Osteoblast (primary cell): ENCODE measurements around the gene ATP6V1B1. TPM values are rescaled to one million over a fixed set of nuclear protein-coding genes. Genes with fewer than 3 reads are reported as not detected.
A peak's percentile ranks its signal among the peaks of the same experiment; 100 is the strongest.
"Not testable (repeated sequence)": the region's sequence is repeated elsewhere in the genome, so short reads cannot be mapped to it uniquely, and the experiment has no call there.

Source experiments
- DNase-seq: peaks from one replicate; pipeline ENCODE4 v3.0.0; 2011; ENCODE audit warnings: low spot score, mixed read lengths; ENCODE audit not compliant: insufficient read length; ENCODE audit errors: missing footprints
- H2AFZ ChIP-seq: 2 replicates; pipeline ENCODE4 v1.6.0; 2011; ENCODE audit warnings: mild to moderate bottlenecking, low read length
- H3K27ac ChIP-seq: 2 replicates; pipeline ENCODE4 v1.5.1; 2011; ENCODE audit warnings: mild to moderate bottlenecking, low read depth, low read length, moderate library complexity
- H3K27me3 ChIP-seq: 2 replicates; pipeline ENCODE4 v1.6.0; 2012; ENCODE audit warnings: mild to moderate bottlenecking, control low read depth, inconsistent platforms, low read length, moderate library complexity; ENCODE audit not compliant: insufficient read depth
- H3K36me3 ChIP-seq: 2 replicates; pipeline ENCODE4 v1.5.1; 2011; ENCODE audit warnings: mild to moderate bottlenecking, low read length, control low read depth, moderate library complexity; ENCODE audit not compliant: insufficient read depth
- H3K4me1 ChIP-seq: 2 replicates; pipeline ENCODE4 v1.5.1; 2011; ENCODE audit warnings: mild to moderate bottlenecking, low read length, control low read depth, moderate library complexity; ENCODE audit not compliant: insufficient read depth
- H3K4me2 ChIP-seq: 2 replicates; pipeline ENCODE4 v1.6.0; 2011; ENCODE audit warnings: mild to moderate bottlenecking, low read length; ENCODE audit not compliant: insufficient read depth
- H3K4me3 ChIP-seq: fragments of 200-600 bp; sonication (generic); 3 replicates; pipeline ENCODE4 v1.5.1; 2012; ENCODE audit warnings: mild to moderate bottlenecking, low read length, inconsistent platforms; ENCODE audit not compliant: insufficient read depth
- H3K79me2 ChIP-seq: 2 replicates; pipeline ENCODE4 v1.6.0; 2012; ENCODE audit warnings: mild to moderate bottlenecking, low read length, control low read depth, inconsistent platforms; ENCODE audit not compliant: insufficient read depth
- H3K9me3 ChIP-seq: 2 replicates; pipeline ENCODE4 v1.5.1; 2011; ENCODE audit warnings: low read depth, low read length, control low read depth
- H4K20me1 ChIP-seq: 2 replicates; pipeline ENCODE4 v1.6.0; 2012; ENCODE audit warnings: mild to moderate bottlenecking, low read length, control low read depth; ENCODE audit not compliant: insufficient read depth
- CTCF ChIP-seq: IDR thresholded peaks from 2 replicates; pipeline ENCODE4 v1.5.1; 2011; ENCODE audit warnings: mild to moderate bottlenecking, low read depth, low read length, moderate library complexity; ENCODE audit errors: extremely low read depth
- total RNA-seq: library from RNA; depleted of rRNA; stranded (reverse); fragments of >200 nt; gene quantifications from 2 replicates; pipeline ENCODE4 v1.2.3, GENCODE V29; 2012

ATP6V1B1 gene
- total RNA-seq, 1 donor: 2.5 TPM

DNA sequence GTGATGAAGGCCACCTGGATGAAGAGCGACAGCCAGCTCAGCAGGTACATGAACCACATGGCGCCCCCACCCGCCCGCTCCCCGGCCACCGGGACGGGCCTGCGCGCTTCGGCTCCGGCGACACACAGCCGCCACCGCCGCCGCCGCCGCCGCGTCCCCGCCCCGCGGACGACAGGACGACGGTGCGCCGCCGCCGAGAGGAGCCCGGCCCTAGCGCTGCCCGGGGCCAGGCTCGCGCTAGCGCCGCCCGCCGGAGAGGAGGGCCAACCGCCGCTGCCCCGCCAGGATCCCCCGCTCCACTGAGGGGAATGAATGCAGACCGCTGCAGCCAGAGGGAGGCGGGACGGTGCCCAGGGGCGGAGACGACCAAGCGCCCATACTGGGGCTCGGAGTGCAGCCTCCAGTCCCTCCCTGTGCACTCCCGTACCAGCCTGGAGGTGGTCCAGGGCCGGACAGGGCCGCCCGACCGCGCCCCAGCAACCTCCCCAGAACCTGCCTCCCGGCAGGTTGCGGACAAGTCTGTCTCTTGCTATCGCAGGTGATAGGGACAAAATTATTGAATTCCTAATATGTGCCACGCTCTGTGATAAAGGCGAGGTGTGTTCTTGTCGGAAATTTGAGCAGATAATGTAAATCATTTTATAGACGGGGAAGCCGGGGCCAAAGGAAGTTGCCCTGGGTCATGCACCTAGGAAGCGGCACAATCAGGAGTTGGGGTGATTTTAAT lies 59.2 kb downstream of the ATP6V1B1 start, which contains the start of gene TEX261:
TEX261 (minus strand) TSS at position 175 of the 727 bp plus-strand sequence; CDS start at position 59, 116 bp downstream.
- H4K20me1 ChIP-seq: peaks cover 15% of the 10 kb centered on the region
- peaks cover 22% of the 10 kb centered on the region for H3K4me1 ChIP-seq
- H3K4me2 ChIP-seq: peak within 1 kb of the TSS; percentile 100
- H3K27ac ChIP-seq: peak within 1 kb of the TSS; percentile 68
- H2AFZ ChIP-seq: peak within 1 kb of the TSS; percentile 98
- H3K4me3 ChIP-seq: peak within 1 kb of the TSS; percentile 94
- peak; percentile 48 for TF ChIP-seq CTCF
- peaks cover 20% of the 10 kb centered on the region for H3K36me3 ChIP-seq
- no peaks in the 10 kb centered on the region for H3K9me3 ChIP-seq
- no peaks in the 10 kb centered on the region for H3K27me3 ChIP-seq
- DNase-seq: peak; percentile 99
- H3K79me2 ChIP-seq: peaks cover 40% of the 10 kb centered on the region

GRCh38 chr2:70995426-70995729 lies 59.7 kb downstream of the ATP6V1B1 start:
- peaks cover 22% of the 10 kb centered on the region for H3K4me1 ChIP-seq
- H3K4me2 ChIP-seq: peak overlapping the region; percentile 100
- peak overlapping the region; percentile 94 for H3K4me3 ChIP-seq
- H3K27ac ChIP-seq: peak overlapping the region; percentile 18
- peaks cover 15% of the 10 kb centered on the region for H4K20me1 ChIP-seq
- peaks cover 15% of the 10 kb centered on the region for H3K36me3 ChIP-seq
- peak overlapping the region; percentile 98 for H2AFZ ChIP-seq
- no peaks in the 10 kb centered on the region for H3K27me3 ChIP-seq
- H3K79me2 ChIP-seq: peaks cover 38% of the 10 kb centered on the region
- peak; percentile 39 for TF ChIP-seq CTCF
- no peaks in the 10 kb centered on the region for H3K9me3 ChIP-seq
- peak; percentile 90 for DNase-seq

DNA sequence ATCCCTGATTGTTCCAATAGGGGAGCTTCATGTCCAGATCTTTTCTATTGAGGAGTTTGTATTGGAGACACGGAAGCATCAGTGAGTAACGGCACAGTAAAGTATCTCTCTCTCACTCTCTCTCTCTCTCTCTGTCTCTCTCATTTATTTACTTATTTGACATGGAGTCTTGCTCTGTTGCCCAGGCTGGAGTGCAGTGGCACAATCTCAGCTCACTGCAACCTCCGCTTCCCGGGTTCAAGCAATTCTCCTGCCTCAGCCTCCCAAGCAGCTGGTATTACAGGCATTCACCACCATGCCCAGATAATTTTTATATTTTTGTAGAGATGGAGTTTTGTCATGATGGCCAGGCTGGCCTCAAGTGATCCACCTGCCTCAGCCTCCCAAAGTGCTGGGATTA lies 63.2 kb downstream of the ATP6V1B1 start:
- H3K4me1 ChIP-seq: peaks cover 17% of the 10 kb centered on the region
- not testable (repeated sequence) for H3K27me3 ChIP-seq, H3K4me2 ChIP-seq, H3K4me3 ChIP-seq, H2AFZ ChIP-seq, H3K9me3 ChIP-seq, H3K36me3 ChIP-seq, DNase-seq, H3K27ac ChIP-seq, H4K20me1 ChIP-seq, H3K79me2 ChIP-seq

DNA sequence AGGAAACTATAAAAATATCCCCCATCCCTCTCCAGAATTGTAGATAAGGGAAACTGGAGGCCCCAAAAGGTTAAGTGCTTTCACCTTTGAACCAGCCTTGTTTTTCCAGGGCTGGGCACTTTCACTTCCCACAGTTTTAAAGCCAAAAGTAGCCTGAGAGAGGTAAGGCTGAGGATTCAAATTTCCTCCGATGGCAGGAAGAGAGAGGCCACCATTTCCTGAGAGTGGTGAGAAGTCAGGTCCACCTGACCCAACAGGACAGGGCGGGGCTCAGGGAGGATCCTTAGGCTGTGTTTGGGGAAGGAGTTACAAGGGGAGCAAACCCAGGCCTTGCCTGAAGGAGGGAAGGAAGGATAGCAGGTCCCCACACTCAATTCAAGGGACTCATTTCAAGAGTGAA lies 63.7 kb downstream of the ATP6V1B1 start:
- no peaks in the 10 kb centered on the region for H4K20me1 ChIP-seq
- H3K4me3 ChIP-seq: no peak overlapping the region
- no peak overlapping the region for H3K4me2 ChIP-seq
- H3K36me3 ChIP-seq: no peaks in the 10 kb centered on the region
- peaks cover 3% of the 10 kb centered on the region for H3K79me2 ChIP-seq
- H3K9me3 ChIP-seq: no peaks in the 10 kb centered on the region
- H3K27me3 ChIP-seq: no peaks in the 10 kb centered on the region
- no peak for TF ChIP-seq CTCF
- H2AFZ ChIP-seq: peak overlapping the region; percentile 35
- DNase-seq: no peak
- H3K4me1 ChIP-seq: peaks cover 13% of the 10 kb centered on the region
- no peak overlapping the region for H3K27ac ChIP-seq

GRCh38 chr2:70999931-71000330 lies 64.2 kb downstream of the ATP6V1B1 start:
- DNase-seq: not testable (repeated sequence)

More at GRCh38 chr2:70999931-71000330, 64.2 kb downstream of the ATP6V1B1 start:
- H3K9me3 ChIP-seq, H3K4me2 ChIP-seq, H3K27ac ChIP-seq, H3K4me3 ChIP-seq, H3K79me2 ChIP-seq, H4K20me1 ChIP-seq, H3K36me3 ChIP-seq, H3K27me3 ChIP-seq, H2AFZ ChIP-seq: not testable (repeated sequence)
- H3K4me1 ChIP-seq: peaks cover 12% of the 10 kb centered on the region
